Smooth muscle cell (in vitro differentiated cells): Measurements from ENCODE around the gene PDE3A. TPM values are rescaled to one million over a fixed set of nuclear protein-coding genes. Genes with fewer than 3 reads are reported as not detected.
"Not testable (repeated sequence)": the region's sequence is repeated elsewhere in the genome, so short reads cannot be mapped to it uniquely, and the experiment has no call there.

Experiments
- DNase-seq: peaks from one replicate; lab custom pipeline; 2025; ENCODE audit not compliant: unreplicated experiment; lab: John Stamatoyannopoulos, UW
- H2AFZ ChIP-seq: fragments of 200-600 bp; sonication (generic); 2 replicates; pipeline ENCODE4 v1.6.0; 2016; ENCODE audit warnings: antibody characterized with exemption, low read depth, mild to moderate bottlenecking
- H3F3A ChIP-seq: fragments of 200-600 bp; sonication (generic); 2 replicates; pipeline ENCODE4 v1.6.0; 2017; ENCODE audit warnings: antibody characterized with exemption, low read depth
- H3K27ac ChIP-seq: fragments of 200-600 bp; sonication (generic); 2 replicates; pipeline ENCODE4 v1.5.1; 2016; ENCODE audit warnings: low read depth, mild to moderate bottlenecking
- H3K27me3 ChIP-seq: fragments of 200-600 bp; sonication (generic); 2 replicates; pipeline ENCODE4 v1.6.1; 2016; ENCODE audit warnings: low read depth, mild to moderate bottlenecking
- H3K36me3 ChIP-seq: fragments of 200-600 bp; sonication (generic); 2 replicates; pipeline ENCODE4 v1.5.1; 2016; ENCODE audit warnings: low read depth
- H3K4me1 ChIP-seq: fragments of 200-600 bp; sonication (generic); 2 replicates; pipeline ENCODE4 v1.5.1; 2016; ENCODE audit warnings: low read depth
- H3K4me2 ChIP-seq: fragments of 200-600 bp; sonication (generic); 2 replicates; pipeline ENCODE4 v1.6.0; 2016; ENCODE audit warnings: mild to moderate bottlenecking
- H3K4me3 ChIP-seq: fragments of 200-600 bp; sonication (generic); 2 replicates; pipeline ENCODE4 v1.5.1; 2016; ENCODE audit warnings: mild to moderate bottlenecking
- H3K79me2 ChIP-seq: fragments of 200-600 bp; sonication (generic); 2 replicates; pipeline ENCODE4 v1.6.0; 2016; ENCODE audit warnings: low read depth, mild to moderate bottlenecking
- H3K9ac ChIP-seq: fragments of 200-600 bp; sonication (generic); 2 replicates; pipeline ENCODE4 v1.6.0; 2016; ENCODE audit warnings: low read depth
- H3K9me3 ChIP-seq: fragments of 200-600 bp; sonication (generic); replicated peaks from 2 replicates; pipeline ENCODE4 v1.5.1; 2016; ENCODE audit warnings: low read depth
- H4K20me1 ChIP-seq: fragments of 200-600 bp; sonication (generic); 2 replicates; pipeline ENCODE4 v1.6.0; 2016; ENCODE audit warnings: low read depth
- WGBS: methylation state at CpG from one replicate; pipeline ENCODE4 v1.1.7; 2016; ENCODE audit warnings: low lambda C conversion rate; 5-methylcytosine and 5-hydroxymethylcytosine counted together
- polyA plus RNA-seq: library from polyadenylated mRNA; unstranded; fragments of >200 nt; fragmentation: Nextera tagmentation; extraction: Ambion mirVana; gene quantifications from 2 replicates; pipeline ENCODE4 v1.2.1, GENCODE V29; 2016
- total RNA-seq: library from RNA; depleted of rRNA; stranded (reverse); fragments of >200 nt; gene quantifications from 2 replicates; pipeline ENCODE4 v1.2.3, GENCODE V29; 2014
- TF ChIP-seq, protein P1 (sequence below): fragments of 200-600 bp; sonication (generic); IDR thresholded peaks from 2 replicates; pipeline ENCODE4 v1.5.1; 2017; ENCODE audit warnings: borderline replicate concordance, mild to moderate bottlenecking, antibody characterized with exemption; ENCODE audit not compliant: insufficient read depth, poor library complexity, severe bottlenecking

PDE3A gene
- total and polyA plus RNA-seq, 2 experiments from 2014 or later = 1.3 to 6.1 TPM

DNA sequence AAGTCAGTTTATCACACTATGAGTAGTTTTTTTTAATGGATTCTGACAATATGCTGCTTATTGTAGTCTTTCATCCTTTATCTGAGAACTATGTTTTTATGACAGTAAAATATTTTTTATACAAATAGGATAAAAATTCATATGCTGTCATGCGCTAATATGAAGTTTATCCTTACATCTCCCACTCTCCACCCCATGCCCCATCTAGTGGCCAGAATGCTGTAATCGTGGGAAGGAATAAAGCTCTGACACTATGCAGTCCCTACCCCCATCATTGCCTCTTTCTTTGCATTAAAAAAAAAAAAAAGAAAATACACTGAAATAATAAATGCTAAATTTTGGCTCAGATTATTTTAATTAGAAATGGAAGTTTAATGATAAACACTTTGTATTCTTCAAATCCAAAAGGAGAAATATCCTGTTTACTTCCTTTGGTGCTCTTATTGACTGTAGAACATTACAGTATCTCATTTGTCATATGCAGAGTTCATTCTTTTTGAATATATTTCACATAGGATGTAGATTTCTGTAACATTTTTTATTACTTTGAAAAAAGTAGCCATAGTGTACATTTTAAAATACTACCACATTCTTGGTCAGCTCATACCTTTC is 180.9 kb downstream of the PDE3A start:
- no peak for DNase-seq
- Histone ChIP-seq H3K4me2 (peak overlapping the region; percentile 70), H3K27me3 (no peaks in the 10 kb centered on the region)

DNA sequence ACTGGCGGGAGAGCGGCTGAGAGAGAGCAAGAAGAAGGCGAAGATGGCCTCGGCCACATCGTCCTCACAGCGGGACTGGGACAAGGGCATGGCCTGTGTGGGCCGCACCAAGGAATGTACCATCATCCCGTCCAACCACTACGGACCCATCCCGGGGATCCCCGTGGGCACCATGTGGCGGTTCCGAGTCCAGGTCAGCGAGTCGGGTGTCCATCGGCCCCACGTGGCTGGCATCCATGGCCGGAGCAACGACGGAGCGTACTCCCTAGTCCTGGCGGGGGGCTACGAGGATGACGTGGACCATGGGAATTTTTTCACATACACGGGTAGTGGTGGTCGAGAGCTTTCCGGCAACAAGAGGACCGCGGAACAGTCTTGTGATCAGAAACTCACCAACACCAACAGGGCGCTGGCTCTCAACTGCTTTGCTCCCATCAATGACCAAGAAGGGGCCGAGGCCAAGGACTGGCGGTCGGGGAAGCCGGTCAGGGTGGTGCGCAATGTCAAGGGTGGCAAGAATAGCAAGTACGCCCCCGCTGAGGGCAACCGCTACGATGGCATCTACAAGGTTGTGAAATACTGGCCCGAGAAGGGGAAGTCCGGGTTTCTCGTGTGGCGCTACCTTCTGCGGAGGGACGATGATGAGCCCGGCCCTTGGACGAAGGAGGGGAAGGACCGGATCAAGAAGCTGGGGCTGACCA is 183.6 kb downstream of the PDE3A start:
- WGBS = 99% methylated on average over 48 of the region's 48 CpGs
- not testable (repeated sequence) for H2AFZ ChIP-seq, H4K20me1 ChIP-seq, H3K36me3 ChIP-seq, H3K4me2 ChIP-seq, H3K9ac ChIP-seq, H3K79me2 ChIP-seq, H3K27me3 ChIP-seq, H3K9me3 ChIP-seq, H3K4me1 ChIP-seq, H3K27ac ChIP-seq, H3K4me3 ChIP-seq, DNase-seq, H3F3A ChIP-seq

More for the DNA sequence above, 180.9 kb downstream of the PDE3A start:
- Histone ChIP-seq H3K36me3 (no peaks in the 10 kb centered on the region), H3K9ac (no peak overlapping the region), H4K20me1 (no peaks in the 10 kb centered on the region), H3K4me3 (no peak overlapping the region), H3K79me2 (peaks cover 3% of the 10 kb centered on the region), H3K9me3 (no peaks in the 10 kb centered on the region), H3F3A (no peaks in the 10 kb centered on the region), H3K4me1 (no peaks in the 10 kb centered on the region), H2AFZ (no peak overlapping the region), H3K27ac (no peak overlapping the region)
- WGBS = 33% methylated on average over 2 of the region's 2 CpGs
- TF ChIP-seq, protein P1, sequence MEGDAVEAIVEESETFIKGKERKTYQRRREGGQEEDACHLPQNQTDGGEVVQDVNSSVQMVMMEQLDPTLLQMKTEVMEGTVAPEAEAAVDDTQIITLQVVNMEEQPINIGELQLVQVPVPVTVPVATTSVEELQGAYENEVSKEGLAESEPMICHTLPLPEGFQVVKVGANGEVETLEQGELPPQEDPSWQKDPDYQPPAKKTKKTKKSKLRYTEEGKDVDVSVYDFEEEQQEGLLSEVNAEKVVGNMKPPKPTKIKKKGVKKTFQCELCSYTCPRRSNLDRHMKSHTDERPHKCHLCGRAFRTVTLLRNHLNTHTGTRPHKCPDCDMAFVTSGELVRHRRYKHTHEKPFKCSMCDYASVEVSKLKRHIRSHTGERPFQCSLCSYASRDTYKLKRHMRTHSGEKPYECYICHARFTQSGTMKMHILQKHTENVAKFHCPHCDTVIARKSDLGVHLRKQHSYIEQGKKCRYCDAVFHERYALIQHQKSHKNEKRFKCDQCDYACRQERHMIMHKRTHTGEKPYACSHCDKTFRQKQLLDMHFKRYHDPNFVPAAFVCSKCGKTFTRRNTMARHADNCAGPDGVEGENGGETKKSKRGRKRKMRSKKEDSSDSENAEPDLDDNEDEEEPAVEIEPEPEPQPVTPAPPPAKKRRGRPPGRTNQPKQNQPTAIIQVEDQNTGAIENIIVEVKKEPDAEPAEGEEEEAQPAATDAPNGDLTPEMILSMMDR = peak; percentile 70

DNA sequence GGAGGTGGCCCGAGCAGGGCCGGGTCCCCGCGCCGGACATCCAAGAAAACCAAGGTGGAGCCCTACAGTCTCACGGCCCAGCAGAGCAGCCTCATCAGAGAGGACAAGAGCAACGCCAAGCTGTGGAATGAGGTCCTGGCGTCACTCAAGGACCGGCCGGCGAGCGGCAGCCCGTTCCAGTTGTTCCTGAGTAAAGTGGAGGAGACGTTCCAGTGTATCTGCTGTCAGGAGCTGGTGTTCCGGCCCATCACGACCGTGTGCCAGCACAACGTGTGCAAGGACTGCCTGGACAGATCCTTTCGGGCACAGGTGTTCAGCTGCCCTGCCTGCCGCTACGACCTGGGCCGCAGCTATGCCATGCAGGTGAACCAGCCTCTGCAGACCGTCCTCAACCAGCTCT is 184.2 kb downstream of the PDE3A start:
- H3K4me2 ChIP-seq, H2AFZ ChIP-seq, H3K27me3 ChIP-seq, DNase-seq, H3K27ac ChIP-seq, H3K9me3 ChIP-seq, H4K20me1 ChIP-seq, H3K4me1 ChIP-seq, H3K36me3 ChIP-seq, H3K9ac ChIP-seq, H3K4me3 ChIP-seq, H3F3A ChIP-seq, H3K79me2 ChIP-seq: not testable (repeated sequence)
- WGBS = 99% methylated on average over 16 of the region's 23 CpGs

DNA sequence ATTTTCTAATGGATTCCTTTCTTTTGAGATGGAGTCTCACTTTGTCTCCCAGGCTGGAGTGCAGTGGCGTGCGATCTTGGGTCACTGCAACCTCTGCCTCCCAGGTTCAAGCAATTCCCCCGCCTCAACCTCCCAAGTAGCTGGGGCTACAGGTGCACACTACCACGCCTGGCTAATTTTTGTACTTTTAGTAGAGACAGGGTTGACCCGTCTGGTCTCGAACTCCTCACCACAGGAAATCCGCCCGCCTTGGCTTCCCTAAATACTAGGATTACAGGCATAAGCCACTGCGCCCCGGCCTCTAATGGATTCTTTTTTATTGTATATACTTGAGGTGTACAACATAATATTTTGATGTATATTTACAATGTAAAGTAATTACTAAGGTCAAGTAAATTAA is 186.7 kb downstream of the PDE3A start:
- Histone ChIP-seq H3K9ac (no peak overlapping the region), H3K36me3 (no peaks in the 10 kb centered on the region), H3K4me1 (no peaks in the 10 kb centered on the region), H2AFZ (no peak overlapping the region), H3K79me2 (no peaks in the 10 kb centered on the region), H4K20me1 (no peaks in the 10 kb centered on the region), H3K4me3 (no peak overlapping the region), H3K9me3 (no peaks in the 10 kb centered on the region), H3F3A (no peaks in the 10 kb centered on the region), H3K27ac (no peak overlapping the region), H3K27me3 (no peaks in the 10 kb centered on the region), H3K4me2 (no peak overlapping the region)
- TF ChIP-seq, protein P1 = no peak
- WGBS = 95% methylated on average over 10 of the region's 10 CpGs
- DNase-seq = no peak
